Lower lobe of right lung (tissue), 2 donors: ENCODE data around the gene PDLIM7. TPM values are rescaled to one million over a fixed set of nuclear protein-coding genes. Genes with fewer than 3 reads are reported as not detected.

Experiments
- ATAC-seq, 2 donors: fragments of 200-7000 bp; cut with Tn5 transposase; one replicate each; pipeline ENCODE4 v1.9.1; 2020 to 2022; ENCODE audit warnings: mild to moderate bottlenecking in 2 of 2, moderate library complexity in 2 of 2
- DNase-seq: peaks from one replicate; pipeline ENCODE4 v3.0.0-alpha.2; 2020
- H3K27ac ChIP-seq: fragments of 200-600 bp; one replicate; pipeline ENCODE4 v1.8.0; 2022
- H3K27me3 ChIP-seq: fragments of 200-600 bp; one replicate; pipeline ENCODE4 v1.8.0; 2022; ENCODE audit warnings: low read depth
- H3K36me3 ChIP-seq: fragments of 200-600 bp; one replicate; pipeline ENCODE4 v1.8.0; 2022; ENCODE audit warnings: mild to moderate bottlenecking
- H3K4me1 ChIP-seq: fragments of 200-600 bp; one replicate; pipeline ENCODE4 v1.8.0; 2022
- H3K4me3 ChIP-seq: fragments of 200-600 bp; one replicate; pipeline ENCODE4 v1.8.0; 2022; ENCODE audit warnings: mild to moderate bottlenecking
- H3K9me3 ChIP-seq: fragments of 200-600 bp; one replicate; pipeline ENCODE4 v1.8.0; 2022
- intact Hi-C: fragments of 100-400 bp; cut with DNase I; formaldehyde crosslinking; loops from one replicate; pipeline ENCODE4 v1.11.0; 2022
- total RNA-seq: library from RNA; stranded (reverse); fragmentation: NEBNext Ultra II Directional; extraction: Animal tissue kit (Norgen Biotek cat#: 25700); gene quantifications from one replicate; pipeline ENCODE4 v1.2.1, GENCODE V29; 2021
- TF ChIP-seq, protein P1 (sequence below): fragments of 200-600 bp; IDR thresholded peaks from one replicate; pipeline ENCODE4 v1.8.0; 2022; ENCODE audit warnings: antibody characterized with exemption, mild to moderate bottlenecking
- donor health status: DM: no; HTN: yes; CAD: no; lungs with severe emphysema.

PDLIM7 gene
- total RNA-seq, 1 donor from 2014 or later, result 47.1 TPM

DNA sequence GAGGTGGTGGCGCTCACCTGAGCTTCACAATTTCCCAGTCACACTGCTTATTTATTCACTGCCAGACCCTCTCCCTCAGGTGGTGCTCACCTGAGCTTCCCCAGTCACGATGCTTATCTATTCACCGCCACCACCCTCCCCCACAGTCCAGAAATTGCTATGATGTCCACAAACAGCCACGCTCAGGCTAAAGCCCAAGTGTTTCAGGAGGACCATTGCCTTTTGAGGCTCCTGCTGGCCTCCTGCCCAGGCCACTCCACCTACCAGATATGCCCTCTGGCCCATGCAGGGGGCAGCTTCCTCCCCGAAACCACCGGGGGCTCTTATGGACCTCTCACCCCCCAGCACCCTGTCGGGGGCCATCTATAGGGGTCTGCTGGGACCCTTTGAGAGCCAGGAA, 4.6 kb downstream of the PDLIM7 start:
- ATAC-seq (no peak), DNase-seq (no peak)
- Histone ChIP-seq H3K4me1 (peaks cover 40% of the 10 kb centered on the region), H3K27me3 (no peaks in the 10 kb centered on the region), H3K4me3 (no peak overlapping the region), H3K27ac (no peak overlapping the region), H3K9me3 (no peaks in the 10 kb centered on the region), H3K36me3 (peaks cover 43% of the 10 kb centered on the region)
- TF ChIP-seq, protein P1, sequence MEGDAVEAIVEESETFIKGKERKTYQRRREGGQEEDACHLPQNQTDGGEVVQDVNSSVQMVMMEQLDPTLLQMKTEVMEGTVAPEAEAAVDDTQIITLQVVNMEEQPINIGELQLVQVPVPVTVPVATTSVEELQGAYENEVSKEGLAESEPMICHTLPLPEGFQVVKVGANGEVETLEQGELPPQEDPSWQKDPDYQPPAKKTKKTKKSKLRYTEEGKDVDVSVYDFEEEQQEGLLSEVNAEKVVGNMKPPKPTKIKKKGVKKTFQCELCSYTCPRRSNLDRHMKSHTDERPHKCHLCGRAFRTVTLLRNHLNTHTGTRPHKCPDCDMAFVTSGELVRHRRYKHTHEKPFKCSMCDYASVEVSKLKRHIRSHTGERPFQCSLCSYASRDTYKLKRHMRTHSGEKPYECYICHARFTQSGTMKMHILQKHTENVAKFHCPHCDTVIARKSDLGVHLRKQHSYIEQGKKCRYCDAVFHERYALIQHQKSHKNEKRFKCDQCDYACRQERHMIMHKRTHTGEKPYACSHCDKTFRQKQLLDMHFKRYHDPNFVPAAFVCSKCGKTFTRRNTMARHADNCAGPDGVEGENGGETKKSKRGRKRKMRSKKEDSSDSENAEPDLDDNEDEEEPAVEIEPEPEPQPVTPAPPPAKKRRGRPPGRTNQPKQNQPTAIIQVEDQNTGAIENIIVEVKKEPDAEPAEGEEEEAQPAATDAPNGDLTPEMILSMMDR, result no peak
- intact Hi-C loops, result no loop called here

DNA sequence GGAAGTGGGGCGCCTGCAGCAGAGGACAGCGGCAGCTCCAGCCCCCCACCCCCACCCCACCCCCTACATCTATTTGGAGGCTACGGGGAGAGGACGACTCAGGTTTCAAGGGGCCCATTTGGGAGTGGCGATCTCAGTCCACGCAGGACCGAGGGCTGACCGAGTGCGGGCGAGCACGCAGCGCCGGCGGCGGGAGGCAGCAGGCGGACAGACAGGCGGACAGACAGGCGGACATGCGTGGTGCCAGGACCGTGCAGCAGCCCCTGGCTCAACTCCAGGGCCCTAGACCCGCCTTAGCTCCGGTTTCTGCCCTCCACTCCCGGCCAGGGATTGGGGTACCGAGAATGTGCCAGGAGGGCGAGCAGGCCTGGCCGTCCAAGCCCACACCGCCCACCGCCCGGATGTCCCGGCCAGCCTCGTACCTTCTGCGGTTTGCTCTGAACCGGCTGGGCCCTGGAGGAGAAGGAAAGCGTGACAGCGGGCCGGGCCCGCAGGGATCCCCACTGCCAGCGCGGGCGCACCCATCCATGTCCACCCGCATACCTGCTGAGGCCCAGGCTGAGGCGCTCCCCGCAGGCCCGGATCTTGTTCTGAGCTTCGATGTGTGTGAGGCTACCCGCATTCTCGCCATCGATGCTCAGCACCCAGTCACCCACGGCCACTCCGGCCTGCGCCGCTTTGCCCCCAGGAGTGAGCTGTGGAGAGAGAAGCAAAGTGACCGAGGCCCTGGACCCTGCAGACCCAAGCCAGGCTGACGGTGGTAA, 5.2 kb downstream of the PDLIM7 start:
- Histone ChIP-seq H3K27ac (no peak overlapping the region), H3K4me1 (peaks cover 37% of the 10 kb centered on the region), H3K4me3 (no peak overlapping the region), H3K36me3 (peaks cover 49% of the 10 kb centered on the region), H3K27me3 (no peaks in the 10 kb centered on the region), H3K9me3 (no peaks in the 10 kb centered on the region)
- intact Hi-C loops, result no loop called here
- TF ChIP-seq, protein P1, result no peak
- no peak for ATAC-seq
- DNase-seq, result no peak

DNA sequence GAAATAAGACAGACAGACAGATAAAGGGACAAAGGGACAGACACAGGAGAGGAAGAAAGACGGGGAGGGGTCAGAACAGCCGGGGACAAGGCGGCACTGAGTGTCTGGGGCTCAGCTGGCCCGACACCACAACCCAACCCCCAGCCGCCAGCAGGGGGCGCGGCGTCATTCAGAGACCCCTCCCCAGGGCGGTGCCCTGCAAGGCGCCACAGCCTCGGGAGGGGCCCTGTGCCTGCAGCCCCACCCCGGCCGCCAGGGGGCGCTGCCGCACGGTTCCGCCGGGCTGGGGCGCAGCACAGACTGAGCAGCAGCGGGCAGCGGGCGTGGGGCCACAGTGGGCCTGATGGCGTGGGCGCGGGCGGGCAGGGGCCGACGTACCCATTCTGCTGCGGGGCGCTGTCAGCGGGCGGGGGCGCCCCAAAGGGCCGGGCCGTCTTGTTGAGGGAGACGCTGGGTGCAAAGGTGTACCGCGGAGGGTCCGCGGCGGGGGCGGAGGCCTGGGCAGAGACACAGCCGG, 5.9 kb downstream of the PDLIM7 start:
- Histone ChIP-seq H3K27me3 (no peaks in the 10 kb centered on the region), H3K4me3 (no peak overlapping the region), H3K4me1 (peaks cover 34% of the 10 kb centered on the region), H3K9me3 (no peaks in the 10 kb centered on the region), H3K36me3 (peaks cover 54% of the 10 kb centered on the region), H3K27ac (no peak overlapping the region)
- intact Hi-C loops, result no loop called here
- ATAC-seq (peak in 1 of 2 donors; percentile 2), DNase-seq (no peak)
- TF ChIP-seq, protein P1, result peak; percentile 54

DNA sequence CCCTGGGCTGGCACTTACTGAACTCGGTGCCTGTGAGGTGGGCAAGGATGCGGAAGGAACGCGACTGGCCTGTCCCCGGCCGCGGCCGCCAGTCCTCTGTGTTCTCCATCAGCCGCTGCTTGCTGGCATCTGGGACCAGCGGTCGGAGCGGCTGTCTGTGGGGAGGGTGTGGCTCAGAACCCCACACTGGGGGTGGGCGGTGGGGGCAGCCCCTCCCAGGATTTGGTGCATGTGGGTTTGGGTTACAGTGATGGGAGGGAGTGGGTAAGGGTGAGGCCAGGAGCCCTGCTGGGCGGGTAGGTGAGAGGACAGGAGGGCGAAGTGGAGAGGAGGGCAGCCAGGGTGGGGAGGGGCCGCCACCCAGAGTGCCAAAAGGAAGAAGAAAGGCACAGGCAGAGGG, 6.4 kb downstream of the PDLIM7 start:
- TF ChIP-seq, protein P1, result no peak
- ATAC-seq (no peak), DNase-seq (no peak)
- no peak overlapping the region for H3K27ac ChIP-seq
- peaks cover 29% of the 10 kb centered on the region for H3K4me1 ChIP-seq
- no peak overlapping the region for H3K4me3 ChIP-seq
- peaks cover 59% of the 10 kb centered on the region for H3K36me3 ChIP-seq
- intact Hi-C loops, result no loop called here
- H3K9me3 ChIP-seq, result no peaks in the 10 kb centered on the region
- H3K27me3 ChIP-seq, result no peaks in the 10 kb centered on the region

DNA sequence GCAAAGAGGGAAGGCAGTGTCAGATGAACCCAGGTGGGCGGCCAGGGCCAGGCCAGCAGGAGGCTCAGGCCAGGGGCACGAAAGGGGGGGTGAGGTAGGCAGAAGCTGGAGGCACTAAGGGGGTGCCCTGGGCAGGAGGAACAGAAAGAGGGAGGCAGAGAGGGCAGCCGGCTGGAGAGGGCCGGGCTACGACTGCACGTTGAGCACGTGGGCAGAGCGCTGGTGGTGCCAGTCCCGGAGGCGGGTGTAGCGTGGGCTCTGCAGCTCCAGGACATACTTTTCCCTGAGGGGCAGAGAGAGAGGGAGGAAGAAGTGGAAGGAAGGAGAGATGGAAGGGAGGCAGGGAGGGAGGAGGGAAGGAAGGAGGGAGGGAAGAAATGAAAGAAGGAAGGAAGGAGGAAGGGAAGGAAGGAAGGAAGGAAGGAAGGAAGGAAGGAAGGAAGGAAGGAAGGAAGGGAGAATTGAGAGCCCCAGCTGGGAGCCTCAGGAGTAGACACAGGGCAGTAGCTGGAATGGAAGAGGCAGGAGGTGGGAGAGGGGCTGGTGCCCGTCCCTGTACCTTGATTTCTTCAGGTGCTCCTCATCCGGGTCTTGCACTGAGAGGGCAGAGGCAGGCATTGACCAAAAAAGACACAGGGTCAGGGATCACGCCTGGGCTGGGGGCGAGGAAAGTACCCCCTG, 7.0 kb downstream of the PDLIM7 start:
- peaks cover 24% of the 10 kb centered on the region for H3K4me1 ChIP-seq
- DNase-seq, result no peak
- TF ChIP-seq, protein P1, result no peak
- intact Hi-C loops, result no loop called here
- H3K36me3 ChIP-seq, result peaks cover 64% of the 10 kb centered on the region
- H3K9me3 ChIP-seq, result no peaks in the 10 kb centered on the region
- H3K27me3 ChIP-seq, result no peaks in the 10 kb centered on the region
- no peak overlapping the region for H3K4me3 ChIP-seq
- no peak overlapping the region for H3K27ac ChIP-seq
- no peak for ATAC-seq
